OCI-LY7 (cell line): Measurements from ENCODE around the gene EPO. TPM values are rescaled to one million over a fixed set of nuclear protein-coding genes. Genes with fewer than 3 reads are reported as not detected.
"Not testable (repeated sequence)": the region's sequence is repeated elsewhere in the genome, so short reads cannot be mapped to it uniquely, and the experiment has no call there.

Source experiments
- BruUV-seq: library from RNA; stranded (reverse); fragments of 400-500 nt; replicated peaks from 2 replicates; lab custom pipeline; 2021; lab: Mats Ljungman, UMichigan
- CTCF ChIA-PET: fragments of 300-600 bp; sonication (Branson Sonifier 250); formaldehyde crosslinking; loops from one replicate; lab custom pipeline; 2022; ENCODE audit warnings: antibody characterized with exemption; ENCODE audit not compliant: unreplicated experiment; lab: Charles Lee
- POLR2A ChIA-PET: fragments of 300-600 bp; sonication (Branson Sonifier 250); formaldehyde crosslinking; loops from one replicate; lab custom pipeline; 2022; ENCODE audit warnings: antibody characterized with exemption; lab: Charles Lee
- DNase-seq: peaks from one replicate; pipeline ENCODE4 v3.0.0-alpha.2; 2015; ENCODE audit warnings: low spot score
- H2AFZ ChIP-seq: fragments of 200-600 bp; sonication (generic), shearing (Covaris generic); 2 replicates; pipeline ENCODE4 v1.6.1; 2014; ENCODE audit warnings: mild to moderate bottlenecking, antibody characterized with exemption, low read length, moderate library complexity
- H3K27ac ChIP-seq: fragments of 200-600 bp; sonication (generic); 2 replicates; pipeline ENCODE4 v1.5.1; 2014; ENCODE audit warnings: mixed run types, low read depth, mild to moderate bottlenecking, moderate library complexity, low read length, inconsistent platforms; ENCODE audit not compliant: poor library complexity, severe bottlenecking
- H3K36me3 ChIP-seq: fragments of 200-600 bp; sonication (generic); 2 replicates; pipeline ENCODE4 v1.6.1; 2014; ENCODE audit warnings: mild to moderate bottlenecking, antibody characterized with exemption, low read length, moderate library complexity, mixed read lengths; ENCODE audit not compliant: insufficient read depth
- H3K4me1 ChIP-seq: fragments of 200-600 bp; sonication (generic); 2 replicates; pipeline ENCODE4 v1.5.1; 2014; ENCODE audit warnings: mild to moderate bottlenecking, low read length; ENCODE audit not compliant: insufficient read depth, poor library complexity, severe bottlenecking
- H3K4me2 ChIP-seq: fragments of 200-600 bp; sonication (generic); 2 replicates; pipeline ENCODE4 v1.6.1; 2014; ENCODE audit warnings: mild to moderate bottlenecking, low read length
- H3K4me3 ChIP-seq: fragments of 200-600 bp; sonication (generic); 2 replicates; pipeline ENCODE4 v1.5.1; 2014; ENCODE audit warnings: mild to moderate bottlenecking, low read depth, low read length; ENCODE audit not compliant: poor library complexity, severe bottlenecking
- H3K79me2 ChIP-seq: fragments of 200-600 bp; sonication (generic); 2 replicates; pipeline ENCODE4 v1.6.1; 2016; ENCODE audit warnings: low read depth, mild to moderate bottlenecking, low read length, moderate library complexity, mixed read lengths; ENCODE audit not compliant: insufficient read depth
- H3K9me2 ChIP-seq: fragments of 200-600 bp; sonication (generic); 2 replicates; pipeline ENCODE4 v1.6.1; 2016; ENCODE audit warnings: mild to moderate bottlenecking, low read length, mixed read lengths; ENCODE audit not compliant: insufficient read depth
- H3K9me3 ChIP-seq: fragments of 200-600 bp; sonication (generic); 2 replicates; pipeline ENCODE4 v1.6.1; 2014; ENCODE audit warnings: mild to moderate bottlenecking, mixed run types, low read length, mixed read lengths
- H4K20me1 ChIP-seq: fragments of 200-600 bp; sonication (generic); 2 replicates; pipeline ENCODE4 v1.6.1; 2014; ENCODE audit warnings: mild to moderate bottlenecking, antibody characterized with exemption, low read length, moderate library complexity, mixed read lengths; ENCODE audit not compliant: insufficient read depth
- CTCF ChIP-seq: fragments of 200-600 bp; sonication (generic); conservative IDR thresholded peaks from 2 replicates; pipeline ENCODE4 v1.5.1; 2014; ENCODE audit warnings: mild to moderate bottlenecking, antibody characterized with exemption, low read length, moderate library complexity, mixed read lengths
- EZH2phosphoT487 ChIP-seq: fragments of 200-600 bp; sonication (generic); IDR thresholded peaks from 2 replicates; pipeline ENCODE4 v1.6.1; 2018; ENCODE audit warnings: low read depth, borderline replicate concordance, mild to moderate bottlenecking, mixed run types, antibody characterized with exemption, low read length, moderate library complexity, mixed read lengths
- intact Hi-C: fragments of 100-400 bp; cut with micrococcal nuclease; formaldehyde crosslinking; loops from one replicate; pipeline ENCODE4 v1.10.0; 2022; ENCODE audit not compliant: unreplicated experiment
- total RNA-seq, 2 experiments: library from RNA; depleted of rRNA in 1 of 2; stranded (reverse); fragments of >200 nt in 1 of 2; shearing (Covaris generic) in 1 of 2; gene quantifications; 2 replicates each; pipeline ENCODE4 v1.2.3, GENCODE V29; 2014 to 2022

EPO gene
- total RNA-seq, 2 experiments from 2014 or later, result 0.13 TPM; not detected in 1

GRCh38 chr7:100753750-100754149 is 33.5 kb downstream of the EPO start:
- H3K4me1 ChIP-seq, result no peaks in the 10 kb centered on the region
- POLR2A ChIA-PET, result interaction anchor here (0.5 to 0.6 kb wide), 2 partner anchors 267 to 1203 kb away, joined by 4 to 5 read pairs; no protein-coding TSS in a partner anchor
- BruUV-seq, result no TSS peak

GRCh38 chr7:100759357-100760171 is 39.3 kb downstream of the EPO start:
- Histone ChIP-seq H2AFZ (no peak overlapping the region), H4K20me1 (no peaks in the 10 kb centered on the region), H3K9me2 (no peaks in the 10 kb centered on the region), H3K4me1 (no peaks in the 10 kb centered on the region), H3K9me3 (no peaks in the 10 kb centered on the region), H3K79me2 (no peaks in the 10 kb centered on the region), H3K4me3 (no peak overlapping the region), H3K27ac (no peak overlapping the region), H3K36me3 (no peaks in the 10 kb centered on the region), H3K4me2 (no peak overlapping the region)
- intact Hi-C loops, result no loop called here
- POLR2A ChIA-PET, result no interaction called here
- no TSS peak for BruUV-seq
- no peak for DNase-seq
- CTCF ChIA-PET, result no interaction called here
- no peak for TF ChIP-seq CTCF
- TF ChIP-seq EZH2phosphoT487, result no peak

More at GRCh38 chr7:100753750-100754149, 33.5 kb downstream of the EPO start:
- Histone ChIP-seq H3K4me3 (no peak overlapping the region), H2AFZ (no peak overlapping the region), H3K79me2 (no peaks in the 10 kb centered on the region), H4K20me1 (no peaks in the 10 kb centered on the region), H3K9me3 (no peaks in the 10 kb centered on the region), H3K27ac (no peak overlapping the region), H3K4me2 (no peak overlapping the region), H3K36me3 (no peaks in the 10 kb centered on the region), H3K9me2 (no peaks in the 10 kb centered on the region)
- intact Hi-C loops, result no loop called here
- CTCF ChIA-PET, result no interaction called here
- no peak for DNase-seq
- no peak for TF ChIP-seq EZH2phosphoT487
- no peak for TF ChIP-seq CTCF

- H3K9me2 ChIP-seq, H3K4me3 ChIP-seq: not testable (repeated sequence)
- POLR2A ChIA-PET, result interaction anchor here (0.7 kb wide), 1 partner anchor 1344 kb away, joined by 3 read pairs; no protein-coding TSS in a partner anchor
Observed at GRCh38 chr7:100762841-100763240, 42.6 kb downstream of the EPO start.

More at GRCh38 chr7:100762841-100763240, 42.6 kb downstream of the EPO start:
- CTCF ChIA-PET, H3K4me1 ChIP-seq, H3K36me3 ChIP-seq, DNase-seq, H4K20me1 ChIP-seq, intact Hi-C loops, H2AFZ ChIP-seq, H3K27ac ChIP-seq, H3K79me2 ChIP-seq, H3K4me2 ChIP-seq, H3K9me3 ChIP-seq, BruUV-seq: not testable (repeated sequence)
